Inflammatory macrophage (primary cell): ENCODE results near the gene NEK6.
"Not testable (repeated sequence)": the region's sequence is repeated elsewhere in the genome, so short reads cannot be mapped to it uniquely, and the experiment has no call there.

ENCODE experiments used
- DNase-seq, 2 donors: peaks; one replicate each; pipeline ENCODE4 v3.0.0-alpha.2; 2020 to 2022

The NEK6 gene

GRCh38 chr9:124228516-124228915, 29.2 kb upstream of the NEK6 start:
- no peak for DNase-seq

- peak; percentile 24 to 34 for DNase-seq
These were observed 26.5 kb upstream of the NEK6 start for GRCh38 chr9:124231095-124231737.

- no peak for DNase-seq
These were observed 19.1 kb upstream of the NEK6 start for GRCh38 chr9:124238546-124239140.

GRCh38 chr9:124239249-124240073, 18.3 kb upstream of the NEK6 start:
- DNase-seq: peak; percentile 86 to 93

- DNase-seq: peak; percentile 60 to 70
These were observed 15.2 kb upstream of the NEK6 start for GRCh38 chr9:124242331-124243194.

- DNase-seq: peak in 1 of 2 donors; percentile 68
These were observed 10.4 kb upstream of the NEK6 start for GRCh38 chr9:124247393-124247792.

- DNase-seq: no peak
These were observed 9.7 kb upstream of the NEK6 start for GRCh38 chr9:124248066-124248465.

GRCh38 chr9:124248960-124249359, 8.8 kb upstream of the NEK6 start:
- no peak for DNase-seq

- no peak for DNase-seq
These were observed 6.5 kb upstream of the NEK6 start for GRCh38 chr9:124251204-124251603.

- no peak for DNase-seq
These were observed 6.0 kb upstream of the NEK6 start for GRCh38 chr9:124251605-124252378.

- DNase-seq: not testable (repeated sequence)
These were observed 4.9 kb upstream of the NEK6 start for GRCh38 chr9:124252878-124253277.

- DNase-seq: peak in 1 of 2 donors; percentile 46
These were observed 3.5 kb upstream of the NEK6 start for GRCh38 chr9:124254261-124254682.

GRCh38 chr9:124255222-124255621, 2.5 kb upstream of the NEK6 start:
- DNase-seq: no peak

GRCh38 chr9:124256517-124257069, 1.2 kb upstream of the NEK6 start:
- no peak for DNase-seq

- no peak for DNase-seq
These were observed 492 bp upstream of the NEK6 start for GRCh38 chr9:124257070-124257843.

- no peak for DNase-seq
These were observed 933 bp downstream of the NEK6 start for GRCh38 chr9:124258607-124259157.

- peak; percentile 61 to 70 for DNase-seq
These were observed 1.5 kb downstream of the NEK6 start for GRCh38 chr9:124259158-124259808.

- peak; percentile 89 to 94 for DNase-seq
These were observed 3.2 kb downstream of the NEK6 start for GRCh38 chr9:124260769-124261603.
